Measurements from ENCODE around the gene SCRN3.
"Not testable (repeated sequence)": the region's sequence is repeated elsewhere in the genome, so short reads cannot be mapped to it uniquely, and the experiment has no call there.

- TF ChIP-seq, protein P1, sequence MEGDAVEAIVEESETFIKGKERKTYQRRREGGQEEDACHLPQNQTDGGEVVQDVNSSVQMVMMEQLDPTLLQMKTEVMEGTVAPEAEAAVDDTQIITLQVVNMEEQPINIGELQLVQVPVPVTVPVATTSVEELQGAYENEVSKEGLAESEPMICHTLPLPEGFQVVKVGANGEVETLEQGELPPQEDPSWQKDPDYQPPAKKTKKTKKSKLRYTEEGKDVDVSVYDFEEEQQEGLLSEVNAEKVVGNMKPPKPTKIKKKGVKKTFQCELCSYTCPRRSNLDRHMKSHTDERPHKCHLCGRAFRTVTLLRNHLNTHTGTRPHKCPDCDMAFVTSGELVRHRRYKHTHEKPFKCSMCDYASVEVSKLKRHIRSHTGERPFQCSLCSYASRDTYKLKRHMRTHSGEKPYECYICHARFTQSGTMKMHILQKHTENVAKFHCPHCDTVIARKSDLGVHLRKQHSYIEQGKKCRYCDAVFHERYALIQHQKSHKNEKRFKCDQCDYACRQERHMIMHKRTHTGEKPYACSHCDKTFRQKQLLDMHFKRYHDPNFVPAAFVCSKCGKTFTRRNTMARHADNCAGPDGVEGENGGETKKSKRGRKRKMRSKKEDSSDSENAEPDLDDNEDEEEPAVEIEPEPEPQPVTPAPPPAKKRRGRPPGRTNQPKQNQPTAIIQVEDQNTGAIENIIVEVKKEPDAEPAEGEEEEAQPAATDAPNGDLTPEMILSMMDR (IDR thresholded peaks at IDR 0.05; ENCODE audit: poor library complexity) = not testable (repeated sequence)
- not testable (repeated sequence) for TF ChIP-seq EZH2 (IDR thresholded peaks at IDR 0.05; ENCODE audit: borderline replicate concordance)
These were observed 31.9 kb upstream of the SCRN3 start for GRCh38 chr2:174363492-174364225.

All from hepatocyte (in vitro differentiated cells).